Mesenteric fat pad (tissue), 1 donor: Measurements from ENCODE around the gene TFG. TPM values are rescaled to one million over a fixed set of nuclear protein-coding genes. Genes with fewer than 3 reads are reported as not detected.

Experiments used
- DNase-seq: peaks from one replicate; pipeline ENCODE4 v3.0.0-alpha.2; 2020; ENCODE audit warnings: low spot score
- total RNA-seq: library from RNA; stranded (reverse); fragmentation: NEBNext Ultra II Directional; extraction: Animal tissue kit (Norgen Biotek cat#: 25700); gene quantifications from one replicate; pipeline ENCODE4 v1.2.1, GENCODE V29; 2021
- donor health status: DM: yes; HTN: yes; CAD: no.

The TFG gene
- total RNA-seq, 1 donor from 2014 or later = 83.1 TPM

DNA sequence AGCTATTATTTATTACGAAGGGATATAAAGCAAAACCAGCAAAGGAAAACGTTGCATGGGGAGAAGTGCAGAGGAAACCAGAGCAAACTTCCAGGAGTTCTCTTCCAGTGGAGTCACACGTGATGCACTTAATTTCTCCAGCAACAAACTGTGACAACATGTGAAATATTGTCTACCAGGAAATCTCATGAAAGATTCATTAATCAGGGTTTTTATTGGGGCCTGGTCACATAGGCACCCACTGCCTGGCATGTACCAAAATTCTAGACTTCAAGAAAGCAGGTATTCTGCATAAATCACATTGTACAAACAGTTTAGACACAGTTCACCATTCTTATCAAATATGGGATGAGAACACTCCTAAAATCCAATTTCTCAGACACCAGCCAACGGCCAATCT is 5.4 kb upstream of the TFG start:
- no peak for DNase-seq

DNA sequence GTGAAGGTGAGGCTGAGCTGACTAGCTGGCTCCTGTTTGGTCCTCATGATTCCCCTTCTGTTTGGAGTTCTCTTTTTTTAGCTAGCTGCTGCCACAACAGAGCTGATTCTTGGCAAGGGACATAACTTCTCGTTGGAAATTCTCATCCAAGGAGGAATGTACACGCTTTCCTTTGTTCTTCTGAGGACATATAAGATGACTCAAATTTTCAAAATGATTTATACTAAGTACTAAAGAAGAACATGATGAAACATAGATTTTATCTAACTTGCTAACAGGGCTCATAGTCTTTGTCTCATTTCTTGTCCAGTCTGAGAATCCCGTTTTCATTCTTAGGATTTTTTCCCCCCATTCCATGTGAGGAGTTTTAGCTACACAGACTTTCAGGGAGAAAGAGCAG is 2.9 kb upstream of the TFG start:
- no peak for DNase-seq

DNA sequence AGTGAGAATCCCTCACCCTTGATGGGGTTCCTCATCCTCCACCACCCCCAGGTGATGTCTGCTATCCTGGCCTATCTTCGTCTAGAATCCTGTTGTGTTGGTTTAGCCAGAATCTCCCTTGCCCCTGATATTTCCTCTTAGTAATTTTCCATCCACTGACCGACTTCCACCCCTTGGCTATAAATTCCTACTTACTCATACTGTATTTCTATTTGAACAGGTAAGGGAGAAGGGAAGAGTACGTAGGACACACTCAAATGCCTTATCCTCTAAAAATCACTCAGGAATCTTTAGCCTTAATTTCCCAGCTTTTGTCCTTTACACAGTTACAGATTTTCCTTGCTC is 678 bp upstream of the TFG start:
- no peak for DNase-seq

DNA sequence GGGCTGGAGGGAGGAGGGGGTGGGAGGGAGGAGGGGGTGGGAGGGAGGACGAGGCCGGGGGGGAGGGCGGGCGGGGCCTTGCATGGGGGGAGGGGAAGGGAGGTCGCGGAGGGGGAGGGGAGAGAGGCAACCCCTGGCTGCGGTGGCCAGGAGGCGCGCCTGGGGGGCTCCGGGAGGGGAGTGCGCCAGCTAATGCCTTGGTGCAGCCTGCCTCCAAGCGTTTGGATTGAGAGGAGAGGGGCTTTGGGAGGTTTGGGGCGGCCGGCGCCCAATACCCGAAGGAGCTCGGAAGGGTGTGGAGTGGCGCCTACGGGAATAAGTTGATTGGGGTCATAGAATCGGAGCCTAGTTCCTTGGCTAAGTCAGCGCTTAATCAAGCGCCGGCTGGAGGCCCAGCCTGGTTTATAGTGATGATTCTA is 557 bp downstream of the TFG start:
- DNase-seq = no peak

DNA sequence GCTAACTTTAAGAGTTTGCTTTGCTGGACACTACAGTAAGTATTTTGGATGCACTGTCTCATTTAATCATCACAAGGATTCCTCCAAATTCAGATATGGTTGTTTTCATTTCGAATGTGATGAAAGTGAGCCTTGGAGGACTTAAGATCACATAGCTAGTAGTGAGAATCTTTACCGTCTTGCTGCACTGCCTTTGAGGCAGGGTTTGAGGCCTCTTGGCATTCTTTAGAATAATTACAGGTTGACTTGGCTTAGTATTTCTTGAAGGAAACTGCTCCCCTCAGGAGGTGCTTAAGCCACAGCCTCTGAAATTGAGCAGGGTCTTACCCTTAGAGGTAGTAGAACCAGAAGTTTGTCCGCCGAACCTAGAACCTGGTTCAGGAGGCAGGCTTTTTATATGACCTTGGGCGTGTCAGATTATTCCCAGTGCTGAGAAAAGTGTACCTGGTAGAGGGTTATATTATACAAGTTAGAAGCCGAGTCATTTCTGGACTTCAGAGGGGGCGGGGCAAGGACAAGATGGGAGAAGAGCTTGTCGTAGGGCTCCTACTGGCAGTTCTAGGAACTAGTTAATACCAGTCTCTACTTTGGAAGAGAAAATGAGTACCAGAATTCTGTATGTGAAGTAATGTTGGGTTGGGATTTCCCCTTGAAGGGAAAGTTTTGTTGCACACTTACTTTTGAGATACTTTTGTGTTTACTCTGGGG is 1.1 kb downstream of the TFG start:
- DNase-seq = no peak

DNA sequence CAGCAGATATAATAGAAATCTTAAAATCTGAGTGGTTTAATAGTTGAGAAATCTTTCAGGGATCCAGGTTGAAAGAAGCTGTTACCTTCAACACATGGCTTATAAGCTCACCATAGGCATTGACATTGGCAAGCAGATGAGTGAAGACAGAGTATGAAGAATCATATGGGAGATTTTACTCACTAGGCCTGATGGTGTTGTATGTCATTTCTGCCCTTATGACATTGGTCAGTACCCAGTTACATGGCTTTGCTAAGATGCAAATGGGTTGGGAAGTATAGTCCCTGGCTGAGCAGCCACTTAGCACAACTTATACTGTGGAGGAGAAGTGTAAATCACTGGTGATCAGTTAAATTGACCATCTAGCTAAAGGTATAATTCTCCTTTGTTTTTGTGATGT is 5.9 kb downstream of the TFG start:
- no peak for DNase-seq

DNA sequence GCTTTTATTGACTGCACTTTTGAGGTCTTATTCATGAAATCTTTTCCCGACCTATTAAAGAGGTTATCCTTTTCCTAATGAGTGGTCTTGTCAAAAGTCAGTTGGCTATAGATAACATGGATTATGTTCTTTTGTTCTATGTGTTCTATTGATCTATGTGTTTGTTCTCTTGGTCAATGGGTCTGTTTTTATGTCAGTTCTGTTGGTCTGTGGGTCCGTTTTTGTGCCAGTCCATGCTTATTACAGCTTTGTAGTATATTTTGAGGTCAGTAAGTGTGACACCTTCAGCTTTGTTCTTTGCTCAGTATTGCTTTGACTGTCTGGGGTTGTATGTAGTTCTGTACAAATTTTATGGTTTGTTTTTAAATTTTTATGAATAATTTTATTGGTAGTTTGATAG is 7.8 kb downstream of the TFG start:
- no peak for DNase-seq

DNA sequence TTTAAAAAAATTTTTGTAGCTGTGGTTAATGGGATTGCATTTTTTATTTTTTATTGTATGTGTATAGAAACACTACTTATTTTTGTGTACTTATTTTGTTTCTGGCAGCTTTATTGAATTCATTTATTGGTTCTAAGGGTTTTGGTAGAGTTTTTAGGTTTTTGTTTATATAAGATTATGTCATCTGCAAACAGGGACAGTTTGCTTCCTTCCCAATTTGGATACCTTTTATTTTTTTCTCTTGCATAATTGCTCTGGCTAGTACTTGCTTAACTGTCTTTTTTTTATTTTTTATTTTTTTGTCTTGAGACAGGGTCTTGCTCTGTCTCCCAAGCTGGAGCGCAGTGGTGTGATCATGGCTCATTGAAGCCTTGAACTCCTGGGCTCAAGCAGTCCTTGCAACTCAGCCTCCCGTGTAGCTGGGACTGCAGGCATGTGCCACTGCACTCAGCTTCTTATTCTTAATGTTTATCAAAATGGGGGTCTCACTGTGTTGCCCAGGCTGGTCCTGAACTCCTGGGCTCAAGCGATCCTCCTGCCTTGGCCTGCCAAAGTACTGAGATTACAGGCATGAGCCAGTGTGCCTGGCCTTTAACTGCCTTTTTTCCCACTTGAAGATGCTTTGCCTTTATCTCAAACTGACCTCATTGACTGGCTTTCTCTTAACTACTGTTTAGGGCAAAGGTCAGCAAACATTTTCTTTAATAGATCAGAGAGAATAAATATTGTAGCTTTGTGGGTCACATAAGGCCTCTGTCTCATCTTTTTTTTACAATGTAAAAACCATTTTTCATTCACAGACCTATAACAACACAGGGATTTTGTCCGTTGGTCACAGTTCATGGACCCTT is 8.6 kb downstream of the TFG start:
- DNase-seq = no peak

DNA sequence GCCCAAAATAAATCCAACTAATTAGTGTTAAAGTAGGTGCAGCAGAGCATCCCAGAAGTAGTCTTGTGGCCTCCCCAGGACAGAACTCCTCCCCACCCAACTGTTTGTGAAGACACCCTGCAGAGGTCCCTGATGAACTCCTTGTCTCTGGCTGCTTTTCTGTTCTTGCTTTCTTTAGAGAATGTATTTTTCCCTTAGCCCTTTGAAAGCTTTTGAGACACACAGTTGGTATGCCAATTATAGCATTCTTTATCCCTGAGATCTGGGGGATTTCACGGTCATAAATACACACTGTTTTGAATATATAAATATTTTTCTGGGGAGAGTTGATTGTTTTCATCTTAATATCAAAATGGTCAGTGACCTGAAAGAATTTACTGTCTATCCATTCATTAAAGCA is 9.8 kb downstream of the TFG start:
- DNase-seq = no peak

DNA sequence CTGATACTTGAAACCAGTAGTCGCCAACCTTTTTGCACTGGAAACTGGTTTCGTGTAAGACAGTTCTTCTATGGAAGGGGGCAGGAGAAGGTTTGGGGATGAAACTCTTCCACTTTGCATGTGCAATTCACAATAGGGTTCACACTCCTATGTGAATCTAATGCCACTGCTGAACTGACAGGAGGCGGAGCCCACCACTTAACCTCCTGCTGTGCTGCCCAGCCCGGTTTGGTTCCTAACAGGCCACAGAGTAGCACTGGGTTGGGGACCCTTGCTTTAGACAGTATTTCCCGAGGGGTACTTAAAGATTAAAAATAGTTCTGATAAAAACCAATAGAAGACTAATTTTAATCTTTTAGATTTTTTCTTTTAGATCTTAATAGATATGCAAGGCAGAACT is 11.1 kb downstream of the TFG start:
- DNase-seq = no peak

DNA sequence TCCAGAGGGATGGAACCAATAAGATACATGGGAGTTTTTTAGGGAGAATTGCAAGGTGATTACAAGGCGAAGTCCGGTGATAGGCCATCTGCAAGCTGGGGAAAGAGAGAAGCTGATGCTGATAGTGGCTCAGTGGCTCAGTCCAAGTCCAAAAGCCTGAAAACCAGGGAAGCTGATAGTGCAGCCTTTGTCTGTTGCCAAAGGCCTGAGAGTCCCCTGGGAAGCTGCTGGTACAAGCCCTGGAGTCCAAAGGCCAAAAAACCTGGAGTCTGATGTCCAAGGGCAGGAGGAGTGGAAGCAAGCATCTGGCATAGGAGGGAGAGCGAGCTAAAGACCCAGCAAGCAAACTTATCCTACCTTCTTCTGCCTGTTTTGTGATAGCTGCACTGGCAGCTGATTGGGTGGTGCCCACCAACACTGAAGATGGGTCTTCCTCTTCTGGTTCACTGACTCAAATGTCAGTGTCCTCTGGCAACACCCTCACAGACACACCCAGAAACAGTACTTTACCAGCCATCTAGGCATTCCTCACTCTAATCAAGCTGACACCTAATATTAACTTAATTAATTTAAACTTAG is 16.7 kb downstream of the TFG start:
- no peak for DNase-seq

DNA sequence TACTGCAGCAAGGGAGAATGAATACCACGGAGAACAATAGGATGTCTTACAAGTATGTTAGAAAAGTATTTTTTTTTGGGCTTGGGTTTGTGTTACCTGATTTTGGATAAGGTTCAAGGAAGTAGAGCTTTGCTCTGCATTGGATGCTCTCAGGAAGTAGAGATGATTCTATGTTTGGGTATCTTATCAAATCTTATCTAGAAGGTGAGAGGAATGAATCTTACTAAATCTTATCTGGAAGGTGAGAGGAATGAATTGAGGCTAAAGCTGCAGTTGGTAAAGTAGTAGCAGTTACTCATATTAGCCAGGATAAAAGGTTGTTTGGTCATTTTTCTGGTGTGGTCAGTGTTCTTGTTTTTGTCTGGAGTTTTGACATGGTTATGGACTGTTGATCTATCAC is 17.4 kb downstream of the TFG start:
- no peak for DNase-seq

DNA sequence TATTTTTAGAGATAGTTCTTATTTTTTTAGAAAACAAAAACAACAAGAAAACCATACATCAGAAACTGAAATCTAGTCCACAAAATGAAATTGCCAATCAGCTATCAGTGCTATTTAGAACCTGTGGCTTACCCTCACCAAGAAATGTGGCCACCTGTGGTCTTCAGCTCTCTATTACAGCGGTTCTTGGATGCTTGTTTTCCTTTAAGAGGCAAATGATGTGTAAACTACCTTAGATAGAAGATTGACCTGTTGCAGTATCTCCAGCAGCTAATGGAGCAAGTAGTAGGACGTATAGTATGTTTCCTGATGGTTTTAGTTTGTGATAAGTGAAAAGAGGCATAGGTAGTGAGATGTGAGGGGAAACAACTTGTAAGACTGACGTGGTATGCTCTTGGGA is 21.2 kb downstream of the TFG start:
- no peak for DNase-seq

DNA sequence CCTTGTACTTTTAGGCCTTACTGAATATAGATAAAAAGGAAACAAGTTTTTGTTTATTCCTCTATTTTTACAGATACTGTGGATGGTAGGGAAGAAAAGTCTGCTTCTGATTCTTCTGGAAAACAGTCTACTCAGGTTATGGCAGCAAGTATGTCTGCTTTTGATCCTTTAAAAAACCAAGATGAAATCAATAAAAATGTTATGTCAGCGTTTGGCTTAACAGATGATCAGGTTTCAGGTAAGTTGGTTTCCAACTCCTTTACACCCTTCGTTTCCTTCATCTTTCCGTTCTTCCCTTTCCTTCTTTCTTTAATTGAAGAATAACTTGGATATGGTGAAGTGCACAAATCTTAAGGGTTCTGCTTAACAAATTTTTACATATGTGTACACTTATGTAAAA is 23.1 kb downstream of the TFG start:
- no peak for DNase-seq

DNA sequence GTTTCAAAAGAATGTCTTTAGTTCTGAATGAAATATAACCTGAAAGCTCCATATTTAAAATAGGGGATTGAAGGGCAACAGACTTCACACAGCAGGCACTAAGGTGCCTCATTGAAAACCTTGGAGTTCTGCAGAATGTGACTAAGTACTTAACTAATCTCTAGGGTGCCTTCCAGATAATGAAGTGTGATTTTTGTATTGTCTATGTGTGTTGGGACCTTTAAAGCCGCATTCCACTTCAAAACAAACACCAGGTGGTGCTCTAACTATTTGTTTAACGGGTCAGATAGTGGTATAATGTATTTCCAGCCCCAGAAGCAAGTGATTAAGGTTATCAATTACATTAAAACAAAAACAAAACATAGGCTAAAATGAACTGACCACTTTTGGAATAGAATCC is 28.0 kb downstream of the TFG start:
- no peak for DNase-seq

DNA sequence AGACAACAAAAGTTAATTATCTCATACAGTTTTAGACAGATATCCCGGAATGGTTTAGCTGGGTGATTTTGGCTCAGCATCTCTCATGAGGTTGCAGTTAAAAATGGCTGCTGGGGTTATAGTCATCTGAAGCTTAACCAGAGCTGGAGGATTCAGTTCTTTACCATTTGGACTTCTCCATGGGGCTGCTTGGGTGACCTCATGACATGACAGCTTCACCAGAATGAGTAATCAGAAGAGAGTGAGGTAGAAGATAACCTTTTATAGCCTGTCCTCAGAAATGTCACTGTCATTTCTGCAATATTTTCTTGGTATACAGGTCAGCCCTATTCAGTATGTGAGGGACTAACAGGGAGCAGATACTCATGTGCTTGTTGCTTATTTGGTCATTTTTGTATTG is 30.9 kb downstream of the TFG start:
- DNase-seq = no peak

DNA sequence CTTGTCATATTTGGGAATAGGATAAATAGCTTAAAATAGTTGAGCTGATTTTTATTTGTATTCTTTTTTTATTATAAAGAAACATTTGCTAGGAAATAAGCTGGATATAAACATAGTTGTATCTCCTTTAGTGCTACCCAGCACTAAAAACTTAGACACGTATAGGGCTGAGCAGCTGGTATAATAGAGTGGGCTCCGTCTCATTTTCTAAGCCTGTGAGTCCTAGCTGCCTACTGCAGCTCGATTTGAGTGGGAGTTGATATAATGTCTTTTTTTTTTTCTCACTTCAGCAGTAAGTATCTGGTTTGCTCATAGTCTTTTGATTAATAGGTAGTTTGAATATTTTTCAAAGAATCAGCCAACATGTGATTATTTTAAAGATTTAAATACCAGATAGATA is 34.2 kb downstream of the TFG start:
- no peak for DNase-seq

DNA sequence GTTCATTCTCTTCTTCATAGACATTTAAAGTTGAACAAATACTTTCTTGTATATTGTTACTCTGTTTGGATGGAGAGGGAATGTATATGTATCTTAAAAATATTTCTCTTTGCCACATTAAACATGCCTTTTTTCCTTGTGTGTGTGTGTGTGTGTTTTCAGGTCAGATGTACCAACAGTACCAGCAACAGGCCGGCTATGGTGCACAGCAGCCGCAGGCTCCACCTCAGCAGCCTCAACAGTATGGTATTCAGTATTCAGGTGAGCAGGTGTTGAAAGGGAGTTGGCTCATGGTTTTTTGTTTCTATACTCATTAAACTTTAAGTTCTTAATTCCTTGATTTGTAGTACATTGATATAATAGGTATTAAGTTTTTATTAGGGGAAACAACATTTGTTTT is 35.4 kb downstream of the TFG start:
- DNase-seq = no peak

DNA sequence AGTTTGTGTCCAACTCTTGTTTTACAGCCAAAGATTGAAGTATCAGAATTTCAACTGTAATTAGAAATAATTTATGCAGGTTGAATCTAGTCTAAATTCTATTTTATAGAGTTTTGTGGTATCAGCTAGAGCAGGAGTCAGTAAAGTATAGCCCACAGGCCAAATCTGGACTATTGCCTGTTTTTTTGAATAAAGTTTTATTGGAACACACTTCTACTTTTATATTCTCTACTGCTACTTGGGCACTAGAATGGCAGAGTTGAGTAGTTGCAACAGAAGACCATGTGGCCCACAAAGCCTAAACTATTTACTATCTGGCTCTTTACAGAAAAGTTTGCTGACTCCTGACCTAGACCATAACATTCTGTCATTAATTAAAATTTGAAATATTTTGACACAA is 36.3 kb downstream of the TFG start:
- no peak for DNase-seq

DNA sequence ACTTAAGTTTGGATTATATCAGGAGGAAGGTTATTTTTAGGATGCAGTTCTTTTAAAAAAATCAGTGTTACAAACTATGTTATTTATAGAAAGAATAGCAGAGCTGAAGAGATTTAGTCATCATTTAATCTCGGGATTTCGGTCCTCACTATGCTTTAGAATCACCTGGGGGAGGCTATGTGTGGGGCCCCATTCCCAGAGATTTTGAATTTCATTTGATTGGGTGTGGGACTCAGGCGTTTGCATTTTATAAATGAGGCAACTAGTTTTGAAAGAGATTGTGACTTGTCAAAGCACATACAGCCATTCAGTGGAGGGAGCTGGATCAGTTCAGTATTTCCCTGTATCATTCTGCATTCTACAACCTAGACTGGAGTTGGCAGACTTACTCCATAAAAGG is 36.8 kb downstream of the TFG start:
- no peak for DNase-seq

DNA sequence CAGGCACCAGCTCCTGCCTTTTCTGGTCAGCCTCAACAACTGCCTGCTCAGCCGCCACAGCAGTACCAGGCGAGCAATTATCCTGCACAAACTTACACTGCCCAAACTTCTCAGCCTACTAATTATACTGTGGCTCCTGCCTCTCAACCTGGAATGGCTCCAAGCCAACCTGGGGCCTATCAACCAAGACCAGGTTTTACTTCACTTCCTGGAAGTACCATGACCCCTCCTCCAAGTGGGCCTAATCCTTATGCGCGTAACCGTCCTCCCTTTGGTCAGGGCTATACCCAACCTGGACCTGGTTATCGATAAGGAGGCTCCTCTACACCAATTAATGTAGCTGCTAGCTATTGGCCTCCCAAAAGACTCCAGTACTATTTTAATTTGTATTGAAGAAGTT is 38.9 kb downstream of the TFG start:
- DNase-seq = no peak

DNA sequence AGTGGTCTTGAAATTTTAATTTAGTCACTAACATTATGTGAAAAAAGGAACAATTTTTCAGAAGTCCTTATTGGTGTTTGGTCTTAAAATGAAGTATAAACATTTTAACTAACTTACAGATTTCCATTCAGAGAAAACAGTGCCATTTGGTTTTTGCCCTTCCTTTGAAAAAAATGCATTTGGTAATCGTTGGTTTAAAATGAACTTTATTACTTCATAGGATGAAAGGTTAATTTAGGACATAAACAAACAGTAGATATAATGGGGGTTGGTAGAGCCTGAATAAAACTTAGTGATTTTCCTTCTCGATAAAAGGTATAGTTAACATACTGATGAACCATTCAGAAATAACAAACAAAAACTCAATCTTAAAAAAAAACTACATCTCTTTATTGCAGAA is 39.7 kb downstream of the TFG start:
- no peak for DNase-seq

DNA sequence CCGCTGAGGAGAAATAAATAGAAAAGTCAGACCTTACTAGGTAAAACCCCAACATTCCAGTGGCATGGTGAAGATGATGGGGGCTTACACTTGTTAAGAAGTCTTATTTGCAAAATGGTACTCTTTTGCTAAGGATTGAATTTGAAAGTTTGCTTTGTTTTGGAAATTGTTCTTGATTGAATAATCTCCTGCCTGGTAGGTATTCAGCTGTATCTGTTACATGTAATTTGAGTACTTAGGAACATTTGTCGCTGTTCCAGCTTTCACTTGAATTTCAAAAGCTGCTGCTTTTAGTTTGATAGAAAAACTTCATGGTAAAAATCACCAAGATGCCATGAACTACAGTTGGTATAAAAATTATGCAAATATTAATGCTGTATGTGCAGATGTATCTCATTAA is 44.6 kb downstream of the TFG start:
- DNase-seq = no peak
